CD4-positive, alpha-beta T cell treated with Interleukin-6 at 100 ng/mL for 8 hours (primary cell): ENCODE results near the gene CBX4.
A peak's percentile ranks its signal among the peaks of the same experiment; 100 is the strongest.

ENCODE experiments used
- DNase-seq: peaks from one replicate; pipeline ENCODE4 v3.0.0-alpha.2; 2020; ENCODE audit warnings: mixed read lengths, low spot score

CBX4 gene

GRCh38 chr17:79841369-79842135 is 2.3 kb upstream of the CBX4 start:
- peak; percentile 16 for DNase-seq

DNA sequence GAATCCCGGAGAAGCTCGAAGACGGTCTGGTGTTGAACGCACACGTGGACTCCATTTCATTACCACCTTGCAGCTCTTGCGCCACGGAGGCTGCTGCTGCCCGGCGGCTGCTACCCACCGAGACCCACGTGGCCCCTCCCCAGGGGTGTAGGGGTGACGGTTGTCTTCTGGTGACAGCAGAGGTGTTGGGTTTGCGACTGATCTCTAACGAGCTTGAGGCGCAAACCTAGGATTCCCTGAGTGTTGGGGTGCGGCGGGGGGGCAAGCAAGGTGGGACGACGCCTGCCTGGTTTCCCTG is 1.7 kb upstream of the CBX4 start:
- no peak for DNase-seq

DNA sequence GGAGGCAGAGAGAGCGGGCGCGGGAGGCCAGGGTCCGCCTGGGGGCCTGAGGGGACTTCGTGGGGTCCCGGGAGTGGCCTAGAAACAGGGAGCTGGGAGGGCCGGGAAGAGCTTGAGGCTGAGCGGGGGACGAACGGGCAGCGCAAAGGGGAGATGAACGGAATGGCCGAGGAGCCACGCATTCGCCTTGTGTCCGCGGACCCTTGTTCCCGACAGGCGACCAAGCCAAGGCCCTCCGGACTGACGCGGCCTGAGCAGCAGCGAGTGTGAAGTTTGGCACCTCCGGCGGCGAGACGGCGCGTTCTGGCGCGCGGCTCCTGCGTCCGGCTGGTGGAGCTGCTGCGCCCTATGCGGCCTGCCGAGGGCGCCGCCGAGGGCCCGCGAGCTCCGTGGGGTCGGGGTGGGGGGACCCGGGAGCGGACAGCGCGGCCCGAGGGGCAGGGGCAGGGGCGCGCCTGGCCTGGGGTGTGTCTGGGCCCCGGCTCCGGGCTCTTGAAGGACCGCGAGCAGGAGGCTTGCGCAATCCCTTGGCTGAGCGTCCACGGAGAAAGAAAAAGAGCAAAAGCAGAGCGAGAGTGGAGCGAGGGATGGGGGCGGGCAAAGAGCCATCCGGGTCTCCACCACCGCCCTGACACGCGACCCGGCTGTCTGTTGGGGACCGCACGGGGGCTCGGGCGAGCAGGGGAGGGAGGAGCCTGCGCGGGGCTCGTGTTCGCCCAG is 1.2 kb upstream of the CBX4 start:
- DNase-seq: no peak

DNA sequence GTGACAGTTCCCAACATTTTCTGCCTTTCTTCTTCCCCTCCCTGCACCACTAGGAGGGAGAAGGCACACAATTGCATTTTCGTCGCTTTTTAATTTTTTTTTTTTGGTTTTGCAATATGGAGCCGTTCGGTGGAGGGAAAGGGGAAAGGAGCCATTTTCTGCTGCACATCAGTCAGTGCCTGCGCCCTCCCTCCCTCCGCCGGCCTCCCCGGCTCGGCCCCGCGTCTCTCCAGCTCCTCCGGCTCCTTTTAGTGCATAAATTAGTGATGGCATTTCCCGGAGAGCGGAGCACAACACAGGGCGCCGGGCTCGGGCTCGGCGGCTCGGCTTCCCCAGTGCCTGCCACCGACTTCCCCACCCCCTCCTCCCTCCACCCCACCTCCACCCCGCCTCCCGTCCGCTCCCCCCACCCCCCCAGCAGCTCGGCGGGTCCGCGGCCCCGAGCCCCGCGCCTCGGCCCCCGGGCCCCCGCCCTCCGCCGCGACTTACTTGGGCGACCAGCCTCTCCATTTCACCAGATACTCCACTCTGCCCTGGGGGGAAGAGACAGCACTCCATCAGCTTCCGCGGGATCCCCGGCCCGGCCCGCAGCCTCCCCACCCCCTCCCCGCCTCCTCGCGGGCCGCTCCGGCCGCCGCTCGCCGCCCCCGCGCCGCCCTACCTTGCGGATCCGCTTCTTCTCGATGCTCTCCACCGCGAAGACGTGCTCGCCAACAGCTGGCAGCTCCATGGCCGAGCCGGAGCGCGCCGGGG is 542 bp downstream of the CBX4 start:
- peak; percentile 52 for DNase-seq

DNA sequence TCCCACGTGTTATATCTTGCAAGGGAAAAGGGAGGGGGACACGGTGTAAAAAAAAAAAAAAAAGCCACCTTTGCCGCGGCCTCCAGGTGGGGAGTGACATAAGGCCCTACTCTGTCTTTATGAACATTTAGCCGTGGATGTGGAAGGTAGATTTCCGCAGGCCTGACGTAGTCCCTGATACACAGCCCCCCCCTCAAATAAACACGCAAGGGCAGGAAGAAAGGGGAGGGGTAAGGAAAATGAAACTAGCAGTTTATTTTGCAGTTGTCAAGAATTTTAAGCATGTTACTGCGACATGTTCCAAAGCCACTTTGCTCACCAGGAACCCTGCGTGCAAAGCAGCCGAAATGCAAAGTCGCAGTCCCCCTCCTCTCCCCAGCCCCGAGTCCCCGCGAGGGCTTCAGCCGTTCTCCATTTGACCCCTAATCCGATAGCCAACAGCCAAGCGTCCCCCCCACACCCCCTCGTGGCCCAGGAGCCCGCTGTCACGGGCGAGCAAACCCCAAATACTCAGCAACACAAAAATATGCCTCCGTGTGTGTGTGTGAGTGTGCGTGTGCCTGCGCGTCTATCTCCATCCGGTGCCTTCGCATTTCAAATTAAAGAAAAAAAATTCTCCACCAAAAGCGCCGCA is 1.2 kb downstream of the CBX4 start:
- peak; percentile 43 for DNase-seq

- DNase-seq: no peak
Measured at GRCh38 chr17:79836972-79837887, 2.0 kb downstream of the CBX4 start.

GRCh38 chr17:79836510-79836971 is 2.7 kb downstream of the CBX4 start:
- DNase-seq: no peak

DNA sequence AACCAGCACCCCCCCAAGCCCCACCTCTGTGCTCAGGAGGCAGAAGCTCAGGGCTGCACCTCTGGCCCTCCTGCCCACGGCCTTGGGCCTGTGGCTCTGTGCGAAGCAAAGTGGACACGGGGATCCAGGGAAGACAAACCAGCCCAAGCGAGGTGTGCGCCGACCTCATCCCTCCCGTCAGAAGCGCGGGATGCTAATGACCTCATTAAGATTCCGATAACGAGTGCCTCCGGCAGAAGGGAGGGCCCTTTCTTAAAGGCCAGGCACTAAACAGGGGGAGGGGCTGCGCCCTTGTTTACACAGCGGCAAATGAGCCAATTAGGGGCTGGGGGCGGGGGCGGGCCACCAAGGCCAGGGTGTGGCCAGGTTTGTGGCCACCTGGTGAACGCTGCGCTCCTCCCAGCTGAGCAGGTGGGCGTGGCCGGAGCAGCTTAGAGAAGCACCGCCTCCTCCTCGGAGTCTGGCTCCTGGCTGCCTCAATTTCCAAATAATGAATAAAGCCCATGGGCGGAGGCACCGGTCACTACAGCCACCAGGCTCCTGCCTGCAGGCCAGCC is 3.2 kb downstream of the CBX4 start:
- no peak for DNase-seq

DNA sequence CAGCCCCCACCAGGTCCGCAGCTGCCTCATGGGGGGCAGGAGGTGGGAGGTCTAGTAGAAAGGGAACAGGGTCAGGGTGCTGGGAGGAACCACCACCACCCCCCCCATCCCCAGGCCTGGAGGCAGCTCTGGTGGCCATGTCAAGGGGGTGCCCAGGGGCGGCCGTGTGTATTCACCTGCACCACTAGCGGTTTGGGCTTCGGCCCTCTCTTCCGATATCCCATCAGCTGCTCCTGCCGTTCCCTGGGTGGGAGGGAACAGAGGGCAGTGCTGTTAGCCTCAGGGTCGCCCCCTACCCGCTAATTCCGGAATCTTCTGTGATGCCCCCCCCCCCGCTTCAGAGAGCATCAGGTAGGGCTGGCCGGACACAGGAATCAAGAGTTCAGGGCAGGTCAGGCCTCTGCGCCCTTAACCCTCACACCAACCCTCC is 3.8 kb downstream of the CBX4 start:
- DNase-seq: no peak

DNA sequence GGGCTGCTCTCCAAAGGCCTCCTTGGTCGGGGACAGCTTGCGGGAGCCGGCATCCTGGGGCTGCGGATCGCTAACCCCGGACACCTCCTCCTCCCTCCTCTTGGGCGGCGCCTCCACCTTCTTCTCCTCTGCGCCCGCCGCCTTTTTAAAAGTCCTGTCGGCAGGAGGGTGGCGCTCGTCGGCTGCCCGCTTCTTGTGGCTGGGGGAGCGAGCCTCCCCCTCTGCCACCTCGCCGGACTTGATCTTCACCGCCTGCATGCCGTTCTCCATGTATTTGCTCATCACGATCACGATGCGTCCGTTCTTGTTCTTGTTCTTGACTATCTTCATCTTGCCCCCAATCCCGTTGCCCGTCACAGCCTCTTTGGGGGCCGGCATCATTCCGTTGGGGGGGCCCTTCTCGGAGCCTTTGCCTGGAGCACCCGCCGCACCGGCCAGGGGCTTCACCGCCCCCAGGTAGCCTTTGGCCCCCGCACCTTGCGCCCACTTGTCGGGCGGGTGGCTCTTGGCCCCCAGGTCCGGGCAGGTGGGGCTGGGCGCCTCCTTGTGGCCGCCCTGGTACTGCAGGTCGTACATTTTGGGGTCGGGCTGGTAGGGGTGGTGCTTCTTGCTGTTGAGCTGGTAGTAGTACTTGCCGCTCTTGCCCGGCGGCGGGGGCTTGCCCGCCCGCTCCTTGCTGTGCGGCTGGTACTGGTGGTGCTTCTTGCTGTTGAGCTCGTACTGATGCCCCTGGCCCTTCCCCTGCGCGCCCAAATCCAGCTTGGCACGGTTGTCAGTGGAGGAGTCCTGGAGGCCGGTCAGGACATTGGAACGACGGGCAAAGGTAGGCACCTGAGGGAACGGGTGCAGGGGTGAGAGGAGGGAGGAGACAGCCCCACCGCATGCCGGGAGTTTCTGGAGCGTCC is 4.4 kb downstream of the CBX4 start:
- DNase-seq: no peak

GRCh38 chr17:79833744-79834564 is 5.3 kb downstream of the CBX4 start:
- no peak for DNase-seq

- no peak for DNase-seq
Measured at GRCh38 chr17:79833110-79833450, 6.2 kb downstream of the CBX4 start.

DNA sequence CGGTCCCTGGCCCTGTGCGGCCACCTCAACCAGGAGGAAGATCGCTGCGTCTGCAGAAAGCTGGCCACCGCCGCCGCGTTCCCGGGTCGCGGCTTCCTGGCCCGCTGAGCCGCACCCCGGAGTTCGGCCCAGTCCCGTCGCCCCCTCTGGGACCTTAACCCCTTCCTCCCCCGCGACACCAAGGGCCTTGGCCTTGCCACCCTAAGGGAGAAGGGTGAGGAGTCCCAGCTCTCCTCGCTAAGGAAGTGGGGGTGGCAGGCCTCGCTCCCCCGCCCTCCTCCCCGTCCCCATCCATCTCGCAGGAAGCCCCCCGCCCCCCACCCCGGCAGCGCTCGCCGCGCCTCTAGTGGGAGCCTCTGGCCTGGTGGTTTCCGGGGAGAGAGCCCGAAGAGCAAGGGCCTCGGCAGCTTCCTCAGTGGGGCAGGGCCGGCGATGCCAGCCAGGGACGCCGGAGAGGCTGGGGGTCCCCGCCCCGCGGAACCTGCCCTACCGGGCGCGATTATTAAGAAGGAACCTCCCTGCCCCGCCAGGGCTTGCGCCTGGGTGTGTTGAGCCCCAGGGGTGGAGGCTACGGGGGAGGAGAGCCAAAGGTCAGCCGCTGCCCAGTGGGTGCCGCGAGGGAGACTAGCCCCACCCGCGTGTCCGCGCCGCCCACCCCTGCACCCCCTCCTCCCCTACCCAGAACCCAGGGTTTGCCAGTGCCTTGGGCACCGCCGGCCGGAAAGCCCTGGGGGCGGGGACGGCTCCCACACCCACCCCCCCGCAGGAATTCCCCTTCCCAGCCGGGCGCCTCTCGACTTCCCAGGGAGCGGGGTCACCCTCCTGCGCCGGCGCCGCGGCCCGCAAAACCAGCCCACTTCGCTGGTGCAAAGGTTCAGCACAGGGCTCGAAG is 6.8 kb downstream of the CBX4 start:
- DNase-seq: no peak

- no peak for DNase-seq
Measured at GRCh38 chr17:79831265-79832217, 7.7 kb downstream of the CBX4 start.

DNA sequence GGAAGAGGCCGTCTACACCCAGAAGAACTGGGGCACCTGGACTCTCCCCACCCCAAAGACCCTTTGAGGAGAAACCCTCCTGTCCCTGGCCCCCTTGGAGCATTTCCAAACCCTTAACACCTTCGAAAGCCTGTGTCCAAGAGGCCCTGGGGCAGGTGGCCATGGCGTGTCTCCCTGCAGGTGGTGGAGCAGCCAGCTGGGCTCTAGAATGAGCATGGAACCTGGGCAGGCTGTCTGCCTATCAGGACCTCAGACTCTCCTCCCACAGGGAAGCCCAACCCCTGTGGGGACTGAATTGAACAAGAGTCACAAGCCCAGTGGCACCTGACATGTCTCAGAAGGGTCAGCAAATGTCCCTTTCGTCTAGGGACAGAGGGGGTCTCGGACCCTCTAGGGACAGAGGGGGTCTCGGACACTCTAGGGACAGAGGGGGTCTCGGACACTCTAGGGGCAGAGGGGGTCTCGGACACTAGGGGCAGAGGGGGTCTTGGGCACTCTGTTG is 8.4 kb downstream of the CBX4 start:
- DNase-seq: no peak

GRCh38 chr17:79830303-79830702 is 8.9 kb downstream of the CBX4 start:
- DNase-seq: no peak

DNA sequence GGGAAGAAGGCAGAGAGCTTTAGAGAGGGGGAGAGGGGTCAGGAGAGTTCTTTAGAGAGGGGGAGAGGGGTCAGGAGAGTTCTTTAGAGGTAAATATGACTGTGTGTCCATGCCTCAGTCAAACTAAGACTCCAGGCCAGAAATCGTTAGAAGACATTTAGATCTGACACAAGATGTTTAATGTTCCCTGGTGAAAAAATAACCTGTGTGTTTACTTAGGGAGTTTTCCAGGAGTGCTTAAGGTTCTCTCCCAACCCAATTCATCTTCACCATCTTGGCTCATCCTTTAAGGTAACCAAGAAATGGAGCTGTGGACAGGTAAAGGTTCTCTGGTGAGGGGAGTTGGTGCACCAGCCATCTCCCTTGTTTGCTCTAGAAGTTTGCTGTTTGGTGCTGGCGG is 9.8 kb downstream of the CBX4 start:
- no peak for DNase-seq
